Measurements from ENCODE around the gene TKFC.

TKFC gene

GRCh38 chr11:61357233-61357893 lies 24.3 kb downstream of the TKFC start:
- ChIA-PET CTCF (interaction anchor here (0.8 to 27.5 kb wide), 3 partner anchors 14 to 26 kb away, joined by 3 to 352 read pairs (median 239); partner anchors contain the start of genes DDB1 and TKFC), POLR2A (interaction anchor here (1.1 kb wide), 1 partner anchor 14 kb away, joined by 3 read pairs; no protein-coding TSS in a partner anchor)
- DNase-seq (ENCODE audit: low read depth, low spot score) = no peak
- no peak overlapping the region for H3K4me3 ChIP-seq (ENCODE audit: low read depth, low read length)
- TF ChIP-seq, protein P1, sequence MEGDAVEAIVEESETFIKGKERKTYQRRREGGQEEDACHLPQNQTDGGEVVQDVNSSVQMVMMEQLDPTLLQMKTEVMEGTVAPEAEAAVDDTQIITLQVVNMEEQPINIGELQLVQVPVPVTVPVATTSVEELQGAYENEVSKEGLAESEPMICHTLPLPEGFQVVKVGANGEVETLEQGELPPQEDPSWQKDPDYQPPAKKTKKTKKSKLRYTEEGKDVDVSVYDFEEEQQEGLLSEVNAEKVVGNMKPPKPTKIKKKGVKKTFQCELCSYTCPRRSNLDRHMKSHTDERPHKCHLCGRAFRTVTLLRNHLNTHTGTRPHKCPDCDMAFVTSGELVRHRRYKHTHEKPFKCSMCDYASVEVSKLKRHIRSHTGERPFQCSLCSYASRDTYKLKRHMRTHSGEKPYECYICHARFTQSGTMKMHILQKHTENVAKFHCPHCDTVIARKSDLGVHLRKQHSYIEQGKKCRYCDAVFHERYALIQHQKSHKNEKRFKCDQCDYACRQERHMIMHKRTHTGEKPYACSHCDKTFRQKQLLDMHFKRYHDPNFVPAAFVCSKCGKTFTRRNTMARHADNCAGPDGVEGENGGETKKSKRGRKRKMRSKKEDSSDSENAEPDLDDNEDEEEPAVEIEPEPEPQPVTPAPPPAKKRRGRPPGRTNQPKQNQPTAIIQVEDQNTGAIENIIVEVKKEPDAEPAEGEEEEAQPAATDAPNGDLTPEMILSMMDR (IDR thresholded peaks at IDR 0.05; ENCODE audit: insufficient read depth, low read length, missing control alignments) = no peak

- ChIA-PET POLR2A (interaction anchor here (1.1 kb wide), 1 partner anchor 13 kb away, joined by 3 read pairs; no protein-coding TSS in a partner anchor), CTCF (interaction anchor here (0.8 to 27.5 kb wide), 3 partner anchors 13 to 26 kb away, joined by 3 to 352 read pairs (median 239); partner anchors contain the start of genes DDB1 and TKFC)
- TF ChIP-seq, protein P1 (IDR thresholded peaks at IDR 0.05; ENCODE audit: insufficient read depth, low read length, missing control alignments) = no peak
- no peak overlapping the region for H3K4me3 ChIP-seq (ENCODE audit: low read depth, low read length)
- no peak for DNase-seq (ENCODE audit: low read depth, low spot score)
Observed at GRCh38 chr11:61357894-61358239, 24.8 kb downstream of the TKFC start.

DNA sequence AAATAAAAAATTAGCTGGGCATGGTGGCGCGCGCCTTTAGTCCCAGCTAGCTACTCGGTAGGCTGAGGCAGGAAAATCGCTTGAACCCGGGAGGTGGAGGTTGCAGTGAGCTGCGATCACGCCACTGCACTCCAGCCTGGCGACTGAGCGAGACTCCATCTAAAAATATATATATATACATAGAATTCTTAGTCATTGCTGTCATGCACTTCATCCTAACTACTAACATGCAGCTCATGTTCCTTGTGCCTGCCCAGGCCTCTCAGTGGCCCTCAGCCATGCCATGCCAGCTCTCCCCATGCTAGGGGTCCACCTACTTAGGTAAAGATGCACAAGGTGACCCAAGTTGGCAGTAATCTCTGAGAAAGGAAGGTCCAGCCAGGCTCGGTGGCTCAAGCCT lies 25.5 kb downstream of the TKFC start:
- ChIA-PET CTCF (interaction anchor here (20.8 to 27.5 kb wide), 2 partner anchors 22 to 25 kb away, joined by 239 to 352 read pairs; partner anchors contain the start of genes DDB1 and TKFC), POLR2A (no interaction called here)
- H3K4me3 ChIP-seq (ENCODE audit: low read depth, low read length) = no peak overlapping the region
- no peak for DNase-seq (ENCODE audit: low read depth, low spot score)
- TF ChIP-seq, protein P1 (IDR thresholded peaks at IDR 0.05; ENCODE audit: insufficient read depth, low read length, missing control alignments) = no peak

DNA sequence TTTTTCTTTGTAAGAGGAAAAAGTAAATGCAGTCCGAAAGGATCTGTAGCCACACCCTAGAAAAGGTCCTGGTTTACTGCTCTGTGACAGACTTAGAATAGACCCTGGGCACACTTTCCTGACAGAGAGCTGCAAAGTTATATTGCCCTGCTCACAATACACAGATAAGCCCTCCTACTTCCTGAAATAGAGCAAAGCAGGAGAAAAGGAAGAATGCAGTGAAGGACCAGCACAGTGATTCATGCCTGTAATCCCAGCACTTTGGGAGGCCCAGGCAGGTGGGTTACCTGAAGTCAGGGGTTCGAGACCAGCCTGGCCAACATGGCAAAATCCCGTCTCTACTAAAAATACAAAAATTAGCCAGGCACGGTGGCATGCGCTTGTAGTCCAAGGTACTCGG lies 26.5 kb downstream of the TKFC start:
- no peak for DNase-seq (ENCODE audit: low read depth, low spot score)
- TF ChIP-seq, protein P1 (IDR thresholded peaks at IDR 0.05; ENCODE audit: insufficient read depth, low read length, missing control alignments) = no peak
- no peak overlapping the region for H3K4me3 ChIP-seq (ENCODE audit: low read depth, low read length)
- ChIA-PET POLR2A (no interaction called here), CTCF (interaction anchor here (20.8 to 27.5 kb wide), 2 partner anchors 23 to 24 kb away, joined by 239 to 352 read pairs; partner anchors contain the start of genes DDB1 and TKFC)

GRCh38 chr11:61361237-61361740 lies 28.3 kb downstream of the TKFC start:
- ChIA-PET POLR2A (interaction anchor here (0.6 to 3.2 kb wide), 11 partner anchors 10 to 158 kb away, joined by 4 to 33 read pairs (median 9); partner anchors contain the start of genes DDB1, PGA3, TKFC and TMEM216), CTCF (interaction anchor here (1.0 to 27.5 kb wide), 8 partner anchors 8 to 85 kb away, joined by 3 to 352 read pairs (median 6); partner anchors contain the start of genes DDB1, TKFC and TMEM216)
- DNase-seq (ENCODE audit: low read depth, low spot score) = no peak
- TF ChIP-seq, protein P1 (IDR thresholded peaks at IDR 0.05; ENCODE audit: insufficient read depth, low read length, missing control alignments) = no peak
- H3K4me3 ChIP-seq (ENCODE audit: low read depth, low read length) = peak overlapping the region; percentile 69
